ENCODE results near the gene MUC6.

DNA sequence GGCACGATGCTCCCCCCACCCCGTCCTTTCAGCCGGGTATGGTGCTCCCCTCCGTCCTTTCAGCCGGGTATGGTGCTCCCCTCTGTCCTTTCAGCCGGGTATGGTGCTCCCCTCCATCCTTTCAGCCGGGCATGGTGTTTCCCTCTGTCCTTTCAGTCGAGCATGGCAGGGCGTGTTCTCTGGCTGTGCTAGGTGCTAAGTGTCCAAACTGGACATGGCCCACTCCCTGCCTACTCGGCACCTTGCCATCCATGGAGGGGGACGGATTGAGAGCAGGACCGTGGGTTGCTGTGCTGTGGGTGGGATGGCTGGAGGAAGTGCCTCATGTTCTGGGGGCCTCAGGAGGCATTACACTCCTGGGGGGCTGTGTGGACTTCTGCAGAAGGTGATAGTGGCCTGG is 45.5 kb downstream of the MUC6 start:
- TF ChIP-seq, protein P1, sequence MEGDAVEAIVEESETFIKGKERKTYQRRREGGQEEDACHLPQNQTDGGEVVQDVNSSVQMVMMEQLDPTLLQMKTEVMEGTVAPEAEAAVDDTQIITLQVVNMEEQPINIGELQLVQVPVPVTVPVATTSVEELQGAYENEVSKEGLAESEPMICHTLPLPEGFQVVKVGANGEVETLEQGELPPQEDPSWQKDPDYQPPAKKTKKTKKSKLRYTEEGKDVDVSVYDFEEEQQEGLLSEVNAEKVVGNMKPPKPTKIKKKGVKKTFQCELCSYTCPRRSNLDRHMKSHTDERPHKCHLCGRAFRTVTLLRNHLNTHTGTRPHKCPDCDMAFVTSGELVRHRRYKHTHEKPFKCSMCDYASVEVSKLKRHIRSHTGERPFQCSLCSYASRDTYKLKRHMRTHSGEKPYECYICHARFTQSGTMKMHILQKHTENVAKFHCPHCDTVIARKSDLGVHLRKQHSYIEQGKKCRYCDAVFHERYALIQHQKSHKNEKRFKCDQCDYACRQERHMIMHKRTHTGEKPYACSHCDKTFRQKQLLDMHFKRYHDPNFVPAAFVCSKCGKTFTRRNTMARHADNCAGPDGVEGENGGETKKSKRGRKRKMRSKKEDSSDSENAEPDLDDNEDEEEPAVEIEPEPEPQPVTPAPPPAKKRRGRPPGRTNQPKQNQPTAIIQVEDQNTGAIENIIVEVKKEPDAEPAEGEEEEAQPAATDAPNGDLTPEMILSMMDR (IDR thresholded peaks at IDR 0.05; ENCODE audit: low read length) = no peak
- TF ChIP-seq EZH2phosphoT487 (IDR thresholded peaks at IDR 0.05; ENCODE audit: low read length) (no peak), EZH2 (optimal IDR thresholded peaks at IDR 0.05; ENCODE audit: low read depth, low read length) (no peak)
